ENCODE results near the gene SSRP1. TPM values are rescaled to one million over a fixed set of nuclear protein-coding genes. Genes with fewer than 3 reads are reported as not detected.

Gene SSRP1
- total and polyA plus RNA-seq, 2 of the 4 experiments (the other 2 are of a cell fraction) = 106 to 146 TPM

DNA sequence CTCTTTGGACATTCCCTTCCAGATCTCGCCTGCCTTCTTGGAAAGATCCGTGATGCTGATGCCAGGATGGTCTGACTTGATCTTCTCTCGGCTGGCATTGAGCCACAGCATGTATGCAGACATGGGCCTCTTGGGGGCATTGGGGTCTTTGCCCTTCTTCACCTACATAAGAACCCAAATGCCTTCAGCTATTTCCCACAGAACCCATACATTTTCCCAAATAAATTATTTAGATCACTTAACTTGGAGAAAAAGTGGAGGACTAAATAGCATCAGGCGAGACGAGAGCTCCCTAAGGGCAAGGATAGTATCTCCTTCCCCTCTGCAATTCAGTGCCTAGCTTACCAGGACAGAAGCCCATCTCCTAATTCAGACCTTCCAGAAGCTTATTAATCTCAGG lies 8.0 kb downstream of the SSRP1 start:
- H4K20me1 ChIP-seq (ENCODE audit: insufficient read depth, low read length) = peaks cover 8% of the 10 kb centered on the region
- H2BK20ac ChIP-seq (ENCODE audit: low read depth, low read length) = no peak overlapping the region
- H3K56ac ChIP-seq (ENCODE audit: extremely low read depth, insufficient read depth, low read length) = no peak overlapping the region
- no peak overlapping the region for H3K9ac ChIP-seq (ENCODE audit: low read depth, low read length)
- H3K23ac ChIP-seq (ENCODE audit: low read depth, low read length) = no peak overlapping the region
- TF ChIP-seq BHLHE40 (IDR thresholded peaks at IDR 0.05; ENCODE audit: low read depth, low read length) (no peak), RFX5 (IDR thresholded peaks at IDR 0.05; ENCODE audit: low read depth, low read length) (no peak), MXI1 (IDR thresholded peaks at IDR 0.05; ENCODE audit: borderline replicate concordance, low read depth, low read length) (no peak), CEBPB (IDR thresholded peaks at IDR 0.05; ENCODE audit: low read depth, low read length) (no peak), MAFK (IDR thresholded peaks at IDR 0.05; ENCODE audit: low read depth, low read length) (no peak), RCOR1 (IDR thresholded peaks at IDR 0.05; ENCODE audit: insufficient replicate concordance, low read length) (no peak), SMC3 (IDR thresholded peaks at IDR 0.05; ENCODE audit: low read depth, low read length) (no peak), FOS (IDR thresholded peaks at IDR 0.05; ENCODE audit: low read depth, low read length) (no peak), MAZ (IDR thresholded peaks at IDR 0.05; ENCODE audit: borderline replicate concordance, low read depth, low read length) (no peak), CHD1 (IDR thresholded peaks at IDR 0.05; ENCODE audit: low read depth, low read length) (no peak), NFE2L2 (IDR thresholded peaks at IDR 0.05; ENCODE audit: low read depth, low read length) (no peak)
- TF ChIP-seq, protein P1, sequence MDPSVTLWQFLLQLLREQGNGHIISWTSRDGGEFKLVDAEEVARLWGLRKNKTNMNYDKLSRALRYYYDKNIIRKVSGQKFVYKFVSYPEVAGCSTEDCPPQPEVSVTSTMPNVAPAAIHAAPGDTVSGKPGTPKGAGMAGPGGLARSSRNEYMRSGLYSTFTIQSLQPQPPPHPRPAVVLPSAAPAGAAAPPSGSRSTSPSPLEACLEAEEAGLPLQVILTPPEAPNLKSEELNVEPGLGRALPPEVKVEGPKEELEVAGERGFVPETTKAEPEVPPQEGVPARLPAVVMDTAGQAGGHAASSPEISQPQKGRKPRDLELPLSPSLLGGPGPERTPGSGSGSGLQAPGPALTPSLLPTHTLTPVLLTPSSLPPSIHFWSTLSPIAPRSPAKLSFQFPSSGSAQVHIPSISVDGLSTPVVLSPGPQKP (IDR thresholded peaks at IDR 0.05; ENCODE audit: borderline replicate concordance, low read depth, low read length) = no peak
- TF ChIP-seq, protein P2, sequence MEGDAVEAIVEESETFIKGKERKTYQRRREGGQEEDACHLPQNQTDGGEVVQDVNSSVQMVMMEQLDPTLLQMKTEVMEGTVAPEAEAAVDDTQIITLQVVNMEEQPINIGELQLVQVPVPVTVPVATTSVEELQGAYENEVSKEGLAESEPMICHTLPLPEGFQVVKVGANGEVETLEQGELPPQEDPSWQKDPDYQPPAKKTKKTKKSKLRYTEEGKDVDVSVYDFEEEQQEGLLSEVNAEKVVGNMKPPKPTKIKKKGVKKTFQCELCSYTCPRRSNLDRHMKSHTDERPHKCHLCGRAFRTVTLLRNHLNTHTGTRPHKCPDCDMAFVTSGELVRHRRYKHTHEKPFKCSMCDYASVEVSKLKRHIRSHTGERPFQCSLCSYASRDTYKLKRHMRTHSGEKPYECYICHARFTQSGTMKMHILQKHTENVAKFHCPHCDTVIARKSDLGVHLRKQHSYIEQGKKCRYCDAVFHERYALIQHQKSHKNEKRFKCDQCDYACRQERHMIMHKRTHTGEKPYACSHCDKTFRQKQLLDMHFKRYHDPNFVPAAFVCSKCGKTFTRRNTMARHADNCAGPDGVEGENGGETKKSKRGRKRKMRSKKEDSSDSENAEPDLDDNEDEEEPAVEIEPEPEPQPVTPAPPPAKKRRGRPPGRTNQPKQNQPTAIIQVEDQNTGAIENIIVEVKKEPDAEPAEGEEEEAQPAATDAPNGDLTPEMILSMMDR (conservative IDR thresholded peaks at IDR 0.05; ENCODE audit: low read depth, low read length) = no peak
- H3K14ac ChIP-seq (replicated peaks; ENCODE audit: low read depth, low read length) = no peak overlapping the region
- H3K9me1 ChIP-seq (ENCODE audit: insufficient read depth, low read length) = peaks cover 14% of the 10 kb centered on the region
- H3K27me3 ChIP-seq (ENCODE audit: control insufficient read depth, insufficient read depth, low read length) = no peaks in the 10 kb centered on the region
- dilution Hi-C loops (cut with HindIII; ENCODE audit: low sequenced_read_pairs, unreplicated experiment) = no loop called here
- no peaks in the 10 kb centered on the region for H3K9me3 ChIP-seq (ENCODE audit: control insufficient read depth, insufficient read depth, low read length)
- H2AK9ac ChIP-seq (replicated peaks; ENCODE audit: low read depth, low read length, poor library complexity) = no peak overlapping the region
- H4K8ac ChIP-seq (ENCODE audit: low read depth in 2 of 2, low read length in 2 of 2) = no peak overlapping the region
- ATAC-seq (ENCODE audit: low read depth) (no peak), DNase-seq (no peak)
- H3K4me2 ChIP-seq (ENCODE audit: low read depth, low read length) = no peak overlapping the region
- in situ Hi-C loops (cut with MboI; ENCODE audit: low sequenced_read_pairs) = no loop called here
- no peak overlapping the region for H4K5ac ChIP-seq (ENCODE audit: low read depth, low read length)
- H3K79me1 ChIP-seq (ENCODE audit: low read depth in 1 of 2, low read length in 2 of 2) = peaks cover 23 to 56% of the 10 kb centered on the region in 2 experiments
- no peak overlapping the region for H4K91ac ChIP-seq (ENCODE audit: insufficient read depth, low read depth, low read length)
- no peak overlapping the region for H2BK5ac ChIP-seq (ENCODE audit: low read depth, low read length, poor library complexity, severe bottlenecking)
- H3K36me3 ChIP-seq (ENCODE audit: control insufficient read depth, insufficient read depth, low read length) = peaks cover 55% of the 10 kb centered on the region
- H3K27ac ChIP-seq (ENCODE audit: insufficient read depth, low read length) = no peak overlapping the region
- POLR2A ChIA-PET (ENCODE audit: unreplicated experiment) = no interaction called here
- 88% methylated on average over 3 of the region's 5 CpGs; no CpG with 5 or more reads in 1 of the 2 experiments for whole genome bisulfite sequencing, 2 experiments (ENCODE audit: extremely low coverage in 2 of 2, insufficient read length in 1 of 2)
- CTCF ChIA-PET = no interaction called here
- H2BK120ac ChIP-seq (ENCODE audit: low read depth, low read length) = no peak overlapping the region
- H2AK5ac ChIP-seq (ENCODE audit: low read depth, low read length) = no peak overlapping the region
- no peak overlapping the region for H3K4me3 ChIP-seq (ENCODE audit: insufficient read depth, low read depth, low read length)
- H2AFZ ChIP-seq (replicated peaks; ENCODE audit: low read length, poor library complexity) = no peak overlapping the region
- no peak overlapping the region for H3K18ac ChIP-seq (ENCODE audit: low read depth, low read length)
- H3K4ac ChIP-seq (ENCODE audit: low read depth, low read length) = no peak overlapping the region
- H2BK15ac ChIP-seq (ENCODE audit: low read depth, low read length) = no peak overlapping the region
- H3K4me1 ChIP-seq (ENCODE audit: control insufficient read depth, insufficient read depth, low read length) = peaks cover 14% of the 10 kb centered on the region
- intact Hi-C loops (cut with micrococcal nuclease) = no loop called here
- BruUV-seq (replicated peaks) = no TSS peak
